Thyroid gland (tissue), 4 donors: ENCODE measurements around the gene LMX1B.

Source experiments
- POLR2A ChIP-seq, 2 donors: fragments of 450-650 bp; IDR thresholded peaks; one replicate each; pipeline ENCODE4 v1.6.1; 2017; ENCODE audit warnings: antibody characterized with exemption in 2 of 2, mild to moderate bottlenecking in 2 of 2, moderate library complexity in 1 of 2
- TF ChIP-seq, protein P1 (sequence below), 6 experiments: fragments of 200-600 bp in 3 of 6; fragments of 450-650 bp in 3 of 6; sonication (generic) in 3 of 6; IDR thresholded peaks; one replicate each; pipeline ENCODE4 v1.5.1; 2016 to 2019; ENCODE audit warnings: antibody characterized with exemption in 6 of 6, mild to moderate bottlenecking in 2 of 6, inconsistent platforms in 1 of 6, moderate library complexity in 1 of 6

DNA sequence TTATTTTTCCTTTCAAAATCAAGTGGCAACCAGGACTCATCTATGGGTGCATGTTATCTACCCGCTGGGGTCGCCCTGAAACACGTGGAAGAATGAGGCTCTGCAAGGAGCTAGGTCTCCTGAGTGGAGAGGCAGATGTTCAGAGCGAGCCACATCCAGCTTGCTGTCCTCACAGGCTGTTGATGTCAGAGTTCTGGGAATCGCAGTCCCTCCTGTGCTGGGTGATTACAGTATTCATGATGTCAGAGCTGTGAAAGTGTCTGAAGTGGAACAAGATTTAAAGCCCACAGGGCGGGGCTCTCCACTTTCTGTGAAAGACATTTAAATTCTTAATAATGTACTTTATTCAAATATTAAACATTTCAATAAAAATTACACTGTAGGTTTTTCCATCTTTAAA, 24.4 kb upstream of the LMX1B start:
- TF ChIP-seq POLR2A (IDR thresholded peaks at IDR 0.05): no peak
- TF ChIP-seq, protein P1, sequence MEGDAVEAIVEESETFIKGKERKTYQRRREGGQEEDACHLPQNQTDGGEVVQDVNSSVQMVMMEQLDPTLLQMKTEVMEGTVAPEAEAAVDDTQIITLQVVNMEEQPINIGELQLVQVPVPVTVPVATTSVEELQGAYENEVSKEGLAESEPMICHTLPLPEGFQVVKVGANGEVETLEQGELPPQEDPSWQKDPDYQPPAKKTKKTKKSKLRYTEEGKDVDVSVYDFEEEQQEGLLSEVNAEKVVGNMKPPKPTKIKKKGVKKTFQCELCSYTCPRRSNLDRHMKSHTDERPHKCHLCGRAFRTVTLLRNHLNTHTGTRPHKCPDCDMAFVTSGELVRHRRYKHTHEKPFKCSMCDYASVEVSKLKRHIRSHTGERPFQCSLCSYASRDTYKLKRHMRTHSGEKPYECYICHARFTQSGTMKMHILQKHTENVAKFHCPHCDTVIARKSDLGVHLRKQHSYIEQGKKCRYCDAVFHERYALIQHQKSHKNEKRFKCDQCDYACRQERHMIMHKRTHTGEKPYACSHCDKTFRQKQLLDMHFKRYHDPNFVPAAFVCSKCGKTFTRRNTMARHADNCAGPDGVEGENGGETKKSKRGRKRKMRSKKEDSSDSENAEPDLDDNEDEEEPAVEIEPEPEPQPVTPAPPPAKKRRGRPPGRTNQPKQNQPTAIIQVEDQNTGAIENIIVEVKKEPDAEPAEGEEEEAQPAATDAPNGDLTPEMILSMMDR (IDR thresholded peaks at IDR 0.05): no peak
